ENCODE measurements around the gene CHST3.

GRCh38 chr10:71975871-71976725, 11.9 kb downstream of the CHST3 start:
- TF ChIP-seq POLR2A (IDR thresholded peaks at IDR 0.05) (no peak), CTCF (IDR thresholded peaks at IDR 0.05) (no peak)

Measured in sigmoid colon (tissue), 3 donors.